MM.1S (cell line): ENCODE data around the gene EIF5AL1.
"Not testable (repeated sequence)": the region's sequence is repeated elsewhere in the genome, so short reads cannot be mapped to it uniquely, and the experiment has no call there.

Experiments used
- CTCF ChIP-seq: fragments of 300-600 bp; sonication (generic); IDR thresholded peaks from 2 replicates; pipeline ENCODE4 v1.5.1; 2016; ENCODE audit warnings: antibody characterized with exemption, low read length, mixed read lengths
- EZH2 ChIP-seq: fragments of 300-600 bp; sonication (generic); optimal IDR thresholded peaks from 2 replicates; pipeline ENCODE3; 2017; ENCODE audit warnings: low read depth, mild to moderate bottlenecking, antibody characterized with exemption, low read length, mixed read lengths
- EZH2phosphoT487 ChIP-seq: fragments of 300-600 bp; sonication (generic); IDR thresholded peaks from 2 replicates; pipeline ENCODE4 v1.6.1; 2018; ENCODE audit warnings: antibody characterized with exemption, low read length

GRCh38 chr10:79508245-79508644 is 4.1 kb upstream of the EIF5AL1 start:
- not testable (repeated sequence) for TF ChIP-seq CTCF, EZH2, EZH2phosphoT487
